Fibroblast of peridontal ligament (primary cell): ENCODE results near the gene LPCAT3.
A peak's percentile ranks its signal among the peaks of the same experiment; 100 is the strongest.

Source experiments
- DNase-seq: peaks from one replicate; pipeline ENCODE4 v3.0.0-alpha.2; 2010; ENCODE audit errors: extremely low read depth

LPCAT3 gene

DNA sequence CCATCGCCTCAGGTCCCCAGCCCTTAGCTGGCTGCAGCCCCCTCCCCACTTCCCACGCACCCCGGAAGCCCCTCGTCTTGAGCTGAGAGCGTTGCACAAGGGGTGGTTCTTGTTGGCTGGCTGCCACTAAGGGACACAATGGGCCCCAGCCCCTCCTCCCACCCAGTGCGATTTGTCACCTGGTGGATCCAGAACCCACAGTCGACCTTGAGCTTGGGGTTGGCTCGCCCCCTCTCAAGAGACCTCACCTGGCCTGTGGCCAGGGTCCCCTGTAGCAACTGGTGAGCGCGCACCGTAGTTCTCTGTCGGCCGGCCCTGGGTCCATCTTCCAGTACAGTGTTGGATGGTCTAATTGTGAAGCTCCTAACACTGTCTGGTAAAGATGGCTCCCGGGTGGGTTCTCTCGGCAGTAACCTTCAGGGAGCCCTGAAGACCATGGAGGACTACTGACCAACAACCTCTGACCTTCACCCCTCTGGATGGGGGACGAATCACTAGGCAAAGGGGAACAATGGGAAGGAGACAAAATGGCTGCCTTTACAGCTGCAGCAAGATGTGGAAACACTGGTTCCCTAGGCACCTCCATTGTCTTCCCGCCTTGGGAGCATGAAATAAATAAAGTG, 54.4 kb downstream of the LPCAT3 start:
- DNase-seq: no peak

GRCh38 chr12:6963016-6963731, 55.1 kb downstream of the LPCAT3 start:
- no peak for DNase-seq

GRCh38 chr12:6962285-6963015, 55.8 kb downstream of the LPCAT3 start:
- no peak for DNase-seq

- peak; percentile 73 for DNase-seq
These were observed 56.5 kb downstream of the LPCAT3 start for GRCh38 chr12:6961695-6962284.

GRCh38 chr12:6961278-6961694, 57.0 kb downstream of the LPCAT3 start:
- peak; percentile 37 for DNase-seq

DNA sequence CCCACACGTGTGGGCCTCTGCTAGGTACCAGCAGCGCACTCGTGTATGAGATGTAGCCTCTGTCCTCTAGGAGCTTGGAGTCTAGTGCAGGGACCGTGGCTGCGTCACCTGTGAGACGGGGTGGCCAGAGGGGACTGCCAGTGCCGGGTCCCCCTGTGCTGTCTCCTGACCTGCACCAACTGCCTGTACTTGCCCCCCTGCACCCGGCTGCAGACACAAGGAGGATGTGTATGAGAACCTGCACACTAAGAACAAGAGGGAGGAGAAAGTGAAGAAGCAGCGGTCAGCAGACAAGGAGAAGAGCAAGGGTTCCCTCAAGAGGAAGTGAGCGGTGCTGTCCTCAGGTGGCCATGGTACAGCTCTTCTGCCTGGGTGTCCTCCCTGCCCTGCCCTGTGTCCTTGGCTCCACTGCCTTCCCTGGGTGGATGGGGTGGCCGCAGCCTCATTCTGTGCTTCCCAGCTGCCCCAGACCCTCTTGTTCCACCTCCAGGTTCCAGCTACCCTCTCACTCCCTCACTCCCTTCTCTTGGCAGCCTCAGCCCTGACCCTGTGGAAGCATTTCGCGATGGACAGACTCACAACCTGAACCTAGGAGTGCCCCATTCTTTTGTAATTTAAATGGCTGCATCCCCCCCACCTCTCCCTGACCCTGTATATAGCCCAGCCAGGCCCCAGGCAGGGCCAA, 57.5 kb downstream of the LPCAT3 start:
- peak; percentile 39 for DNase-seq

DNA sequence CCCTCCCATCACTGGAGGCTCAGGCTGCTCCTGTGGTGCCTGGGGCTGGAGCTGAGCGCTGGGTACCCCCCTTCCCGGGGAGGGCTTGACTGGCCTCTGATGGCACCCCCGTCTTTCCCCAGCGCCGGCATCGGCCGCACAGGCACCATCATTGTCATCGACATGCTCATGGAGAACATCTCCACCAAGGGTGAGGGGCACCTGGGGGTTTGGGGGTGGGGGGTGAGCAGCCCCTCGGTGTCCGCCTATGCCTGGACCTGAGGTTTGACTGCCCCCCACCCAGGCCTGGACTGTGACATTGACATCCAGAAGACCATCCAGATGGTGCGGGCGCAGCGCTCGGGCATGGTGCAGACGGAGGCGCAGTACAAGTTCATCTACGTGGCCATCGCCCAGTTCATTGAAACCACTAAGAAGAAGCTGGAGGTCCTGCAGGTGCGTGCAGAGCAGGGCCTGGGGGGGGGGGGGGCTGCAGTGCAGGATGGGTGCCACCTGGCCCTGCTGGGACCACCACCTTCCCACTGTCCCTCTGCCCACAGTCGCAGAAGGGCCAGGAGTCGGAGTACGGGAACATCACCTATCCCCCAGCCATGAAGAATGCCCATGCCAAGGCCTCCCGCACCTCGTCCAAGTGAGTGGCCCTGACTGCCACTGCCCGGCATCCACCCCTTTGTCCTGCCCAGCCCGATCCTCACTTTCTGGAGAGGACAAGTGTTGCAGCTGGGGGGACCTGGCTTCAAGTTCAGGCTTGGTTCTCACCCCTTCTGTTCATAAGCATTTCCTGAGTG, 58.3 kb downstream of the LPCAT3 start:
- DNase-seq: no peak

- DNase-seq: no peak
These were observed 59.0 kb downstream of the LPCAT3 start for GRCh38 chr12:6959058-6959804.

DNA sequence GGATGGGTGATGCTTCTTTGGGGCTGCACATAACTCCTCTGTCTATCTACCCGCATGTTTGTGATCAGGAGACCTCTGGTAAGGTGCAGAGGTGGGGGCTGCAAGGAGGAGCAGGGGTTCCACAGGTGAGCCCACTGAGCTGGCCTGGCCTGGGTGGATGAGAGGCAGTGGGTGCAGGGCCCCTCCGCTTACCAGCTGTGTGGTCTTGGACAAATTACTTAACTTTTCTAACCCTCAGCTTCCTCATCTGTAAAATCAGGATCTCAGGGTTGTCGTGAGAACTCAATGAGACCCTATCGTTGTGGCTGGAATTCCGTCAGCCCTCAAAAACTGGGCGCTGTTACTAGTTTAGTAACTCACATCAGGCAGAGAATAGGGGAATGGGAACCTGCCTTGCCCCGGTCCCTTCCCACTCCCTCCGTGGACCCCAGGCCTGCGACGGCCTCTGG, 59.6 kb downstream of the LPCAT3 start:
- no peak for DNase-seq

DNA sequence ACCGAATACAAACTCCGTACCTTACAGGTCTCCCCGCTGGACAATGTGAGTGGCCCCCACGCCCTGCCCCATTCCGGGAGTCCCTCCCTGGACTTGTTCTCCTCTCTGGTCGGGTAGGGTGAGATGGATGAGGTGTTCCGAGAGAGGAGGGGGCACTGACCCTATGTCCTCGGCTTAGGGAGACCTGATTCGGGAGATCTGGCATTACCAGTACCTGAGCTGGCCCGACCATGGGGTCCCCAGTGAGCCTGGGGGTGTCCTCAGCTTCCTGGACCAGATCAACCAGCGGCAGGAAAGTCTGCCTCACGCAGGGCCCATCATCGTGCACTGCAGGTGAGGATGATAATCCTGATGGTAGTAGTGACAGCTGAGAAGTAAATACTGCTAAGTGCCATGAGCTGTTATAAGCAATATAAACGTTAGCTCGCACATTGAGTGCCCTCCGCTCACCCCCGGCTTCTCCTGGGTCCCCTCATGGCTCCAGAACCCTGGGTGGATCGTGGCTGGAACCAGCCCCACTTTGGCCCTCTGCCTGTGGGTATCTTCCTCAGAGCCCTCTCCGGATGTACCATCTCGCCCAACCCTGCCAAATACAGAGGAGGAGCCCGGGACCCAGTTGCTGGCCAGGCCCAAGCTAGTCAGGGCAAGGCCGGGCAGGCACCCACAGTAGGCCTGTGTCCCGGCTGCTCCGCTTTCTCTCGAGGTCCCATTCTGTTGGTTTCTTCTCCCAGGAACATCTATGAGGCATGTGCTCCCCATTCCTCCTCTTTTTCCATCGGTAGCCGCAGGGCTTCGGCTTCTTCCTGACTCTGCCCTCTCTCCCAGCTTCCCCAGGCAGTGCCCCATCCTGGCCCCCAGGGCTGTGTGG, 60.3 kb downstream of the LPCAT3 start:
- no peak for DNase-seq

- no peak for DNase-seq
These were observed 61.0 kb downstream of the LPCAT3 start for GRCh38 chr12:6957151-6957701.

- DNase-seq: no peak
These were observed 62.1 kb downstream of the LPCAT3 start for GRCh38 chr12:6956021-6956727.

DNA sequence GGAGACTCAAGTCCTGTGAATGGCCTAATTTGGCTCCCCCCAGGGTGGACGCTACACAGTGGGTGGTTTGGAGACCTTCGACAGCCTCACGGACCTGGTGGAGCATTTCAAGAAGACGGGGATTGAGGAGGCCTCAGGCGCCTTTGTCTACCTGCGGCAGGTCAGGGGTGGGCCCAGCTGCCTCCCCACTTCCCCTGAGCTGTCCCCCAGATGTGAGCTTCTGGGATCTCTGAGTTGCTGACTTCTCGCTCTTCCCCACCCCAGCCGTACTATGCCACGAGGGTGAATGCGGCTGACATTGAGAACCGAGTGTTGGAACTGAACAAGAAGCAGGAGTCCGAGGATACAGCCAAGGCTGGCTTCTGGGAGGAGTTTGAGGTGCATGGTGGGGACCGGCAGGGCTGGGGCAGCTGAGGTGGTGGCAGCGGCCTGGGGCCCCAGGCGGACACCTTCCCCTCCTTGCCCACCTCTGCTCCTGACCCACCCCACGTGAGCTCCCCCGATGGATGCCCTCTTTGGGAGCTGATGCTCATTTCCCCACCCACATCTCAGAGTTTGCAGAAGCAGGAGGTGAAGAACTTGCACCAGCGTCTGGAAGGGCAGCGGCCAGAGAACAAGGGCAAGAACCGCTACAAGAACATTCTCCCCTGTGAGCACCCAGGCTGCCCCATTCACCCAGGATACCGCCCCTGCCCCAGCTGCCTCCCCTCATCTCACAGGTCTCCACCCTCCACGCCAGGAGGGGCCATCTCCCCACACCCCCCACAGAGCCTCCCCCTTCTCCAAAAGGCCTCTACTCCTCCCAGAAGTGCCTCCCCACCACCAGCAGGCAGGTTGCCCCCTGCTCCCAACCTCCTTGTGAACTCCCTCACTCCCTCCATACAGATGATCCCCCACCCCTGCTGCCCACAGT, 62.9 kb downstream of the LPCAT3 start:
- no peak for DNase-seq

DNA sequence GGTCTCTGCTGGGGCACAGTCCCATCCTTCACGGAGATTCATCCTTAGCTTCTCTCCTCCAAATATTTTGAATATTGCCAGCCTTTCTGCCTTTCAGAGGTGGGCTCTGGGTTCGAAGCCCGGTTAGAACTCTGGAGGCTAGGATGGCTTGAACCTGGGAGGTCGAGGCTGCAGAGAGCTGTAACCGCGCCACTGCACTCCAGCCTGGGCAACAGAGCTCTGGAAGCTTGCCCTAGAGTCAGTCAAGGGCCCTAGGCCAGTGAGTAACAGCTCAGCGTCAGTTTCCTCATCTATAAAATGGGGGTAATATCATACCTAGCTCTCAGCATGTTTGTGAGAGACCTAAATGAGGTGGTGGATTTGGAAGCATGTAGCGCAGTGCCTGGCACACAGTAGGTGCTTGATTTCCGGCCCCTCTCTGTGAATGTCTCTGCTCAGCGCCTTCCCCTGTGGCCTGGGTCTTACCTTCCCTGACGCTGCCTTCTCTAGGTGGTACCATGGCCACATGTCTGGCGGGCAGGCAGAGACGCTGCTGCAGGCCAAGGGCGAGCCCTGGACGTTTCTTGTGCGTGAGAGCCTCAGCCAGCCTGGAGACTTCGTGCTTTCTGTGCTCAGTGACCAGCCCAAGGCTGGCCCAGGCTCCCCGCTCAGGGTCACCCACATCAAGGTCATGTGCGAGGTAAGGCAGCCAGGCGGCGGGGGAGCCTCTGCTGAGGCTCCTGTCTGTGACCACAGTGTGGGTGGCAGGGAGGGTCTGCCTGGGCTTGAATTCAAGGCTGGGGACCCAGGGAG, 63.8 kb downstream of the LPCAT3 start:
- no peak for DNase-seq

DNA sequence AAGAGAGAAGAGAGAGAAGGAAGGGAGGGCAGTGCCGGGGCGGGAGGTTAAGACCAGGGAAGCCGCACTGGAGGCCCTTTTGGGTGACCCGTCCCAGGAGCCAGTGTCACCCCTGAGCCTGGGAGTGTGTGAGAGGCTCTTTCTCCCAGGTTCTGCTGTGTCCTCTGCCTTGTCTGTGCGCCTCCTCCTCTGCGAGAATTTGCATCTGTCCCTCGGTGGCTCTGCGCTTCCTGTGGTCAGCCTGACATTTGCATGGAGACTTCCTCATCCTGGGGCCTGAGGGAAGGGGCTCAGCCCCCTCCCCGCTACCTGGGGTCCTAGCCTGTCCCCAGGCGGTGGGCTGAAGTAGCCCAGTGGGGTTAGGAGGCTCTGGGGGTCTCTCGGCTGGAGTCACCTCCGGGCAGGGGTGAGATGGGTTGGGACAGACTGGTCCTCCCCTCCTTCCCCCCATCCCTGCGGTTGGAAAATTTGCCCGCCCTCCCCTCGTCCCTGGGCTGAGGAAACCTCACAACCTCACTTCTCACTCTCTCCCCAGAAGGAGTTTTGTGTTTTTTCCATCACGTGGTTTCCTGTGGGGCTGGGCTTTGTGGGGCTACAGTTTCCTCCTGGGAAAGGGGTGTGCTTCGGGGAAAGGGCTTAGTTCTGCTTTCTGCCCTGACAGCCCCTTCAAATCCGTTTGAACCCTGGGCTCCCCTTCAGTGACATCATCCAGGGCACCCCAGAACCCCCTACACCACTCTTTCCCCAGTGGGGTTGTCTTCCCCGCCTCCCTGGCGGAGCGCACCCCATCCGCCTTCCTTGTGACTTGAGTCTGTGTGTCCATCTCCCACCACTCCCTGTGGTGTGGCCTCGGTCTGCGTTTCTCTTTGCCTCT, 64.6 kb downstream of the LPCAT3 start:
- peak; percentile 63 for DNase-seq
